ENCODE data around the gene CXCL11.

- no peak for TF ChIP-seq KDM1A (IDR thresholded peaks at IDR 0.05; ENCODE audit: borderline replicate concordance)
- no peak for TF ChIP-seq SREBF2 (IDR thresholded peaks at IDR 0.05; ENCODE audit: low read length)
- no peak for TF ChIP-seq BACH1 (IDR thresholded peaks at IDR 0.05; ENCODE audit: borderline replicate concordance)
- no peak for TF ChIP-seq POLR2A (IDR thresholded peaks at IDR 0.05; ENCODE audit: low read depth, low read length)
- TF ChIP-seq POLR2AphosphoS5 (IDR thresholded peaks at IDR 0.05; ENCODE audit: low read length) = no peak
- TF ChIP-seq ZNF217 (IDR thresholded peaks at IDR 0.05) = no peak
- no peak for TF ChIP-seq HSF1 (IDR thresholded peaks at IDR 0.05; ENCODE audit: low read depth, low read length)
Measured at GRCh38 chr4:76002176-76002575, 33.7 kb downstream of the CXCL11 start.
